K562 (cell line): ENCODE results near the gene GRIK5. TPM values are rescaled to one million over a fixed set of nuclear protein-coding genes. Genes with fewer than 3 reads are reported as not detected.

ENCODE experiments used
- ATAC-seq: fragments of 200-7000 bp; cut with Tn5 transposase; 3 replicates; pipeline ENCODE4 v1.9.1; 2020; ENCODE audit warnings: moderate library complexity
- BruUV-seq: library from RNA; stranded (reverse); fragments of 400-500 nt; replicated peaks from 2 replicates; lab custom pipeline; 2021; lab: Mats Ljungman, UMichigan
- CTCF ChIA-PET: fragments of 300-600 bp; formaldehyde crosslinking; extraction: SDS; loops from one replicate; lab custom pipeline; 2021; ENCODE audit warnings: low intra/inter-chr PET ratio; lab: Yijun Ruan, JAX
- POLR2A ChIA-PET: fragments of 300-600, 350-650 bp; sonication (Branson Sonifier 250); formaldehyde crosslinking; extraction: SDS; loops from one replicate; lab custom pipeline; 2021; ENCODE audit warnings: antibody characterized with exemption, inconsistent platforms; lab: Yijun Ruan, JAX
- DNase-seq, 4 experiments: peaks; one replicate each; pipeline versions ENCODE4 v3.0.0 to v3.0.0-alpha.2; 2011 to 2018; ENCODE audit warnings: low spot score in 3 of 4, mixed read lengths in 3 of 4; ENCODE audit errors: extremely low read depth in 1 of 4
- FAIRE-seq: peaks from 2 replicates; lab custom pipeline; 2011; peaks lifted over from hg19 to GRCh38; lab: Jason Lieb, UNC
- H2AFZ ChIP-seq: 2 replicates; pipeline ENCODE4 v1.6.0; 2011; ENCODE audit warnings: low read depth, low read length, control low read depth, inconsistent platforms
- H3K27ac ChIP-seq: fragments of 200-600 bp; 3 replicates; pipeline ENCODE4 v1.8.0; 2011; ENCODE audit warnings: low read depth, mild to moderate bottlenecking, control low read depth, inconsistent platforms, low read length, moderate library complexity, mixed read lengths; ENCODE audit errors: extremely low read depth
- H3K27me3 ChIP-seq, 2 experiments: fragments of 300-600 bp in 1 of 2; 2 replicates in 1 of 2; 3 replicates in 1 of 2; pipeline versions ENCODE4 v1.6.0 to v1.8.0; 2011; ENCODE audit warnings: inconsistent platforms in 2 of 2, low read length in 2 of 2, mild to moderate bottlenecking in 1 of 2, mixed read lengths in 1 of 2, moderate library complexity in 1 of 2; ENCODE audit not compliant: control insufficient read depth in 2 of 2, insufficient read depth in 2 of 2
- H3K36me3 ChIP-seq: fragments of 300-600 bp; 3 replicates; pipeline ENCODE4 v1.8.0; 2011; ENCODE audit warnings: mild to moderate bottlenecking, low read length, inconsistent platforms; ENCODE audit not compliant: control insufficient read depth, insufficient read depth
- H3K4me1 ChIP-seq, 2 experiments: fragments of 200-600 bp in 1 of 2; replicated peaks in 1 of 2; 2 replicates in 1 of 2; 3 replicates in 1 of 2; pipeline versions ENCODE4 v1.5.1 to v1.8.0; 2011; ENCODE audit warnings: inconsistent platforms in 2 of 2, low read length in 2 of 2, mild to moderate bottlenecking in 1 of 2, mixed read lengths in 1 of 2, moderate library complexity in 1 of 2; ENCODE audit not compliant: control insufficient read depth in 2 of 2, insufficient read depth in 2 of 2
- H3K4me2 ChIP-seq: 2 replicates; pipeline ENCODE4 v1.6.1; 2011; ENCODE audit warnings: low read length, control low read depth, inconsistent platforms, mixed read lengths; ENCODE audit not compliant: insufficient read depth
- H3K4me3 ChIP-seq: fragments of 200-600 bp; sonication (generic), shearing (Covaris generic); 2 replicates; pipeline ENCODE4 v1.5.1; 2016; ENCODE audit warnings: control low read depth, inconsistent platforms
- H3K79me2 ChIP-seq: fragments of 200-600 bp; 3 replicates; pipeline ENCODE4 v1.8.0; 2011; ENCODE audit warnings: low read length, inconsistent platforms; ENCODE audit not compliant: control insufficient read depth, insufficient read depth
- H3K9ac ChIP-seq, 2 experiments: 2 replicates each; pipeline versions ENCODE4 v1.6.0 to v1.6.1; 2011; ENCODE audit warnings: low read depth in 2 of 2, low read length in 2 of 2, control low read depth in 1 of 2, inconsistent platforms in 1 of 2, mild to moderate bottlenecking in 1 of 2, mixed read lengths in 1 of 2; ENCODE audit not compliant: insufficient read depth in 1 of 2
- H3K9me1 ChIP-seq: one replicate; pipeline ENCODE4 v1.6.0; 2011; ENCODE audit warnings: inconsistent platforms, mild to moderate bottlenecking, low read length, moderate library complexity; ENCODE audit not compliant: control insufficient read depth, insufficient read depth
- H3K9me3 ChIP-seq: replicated peaks from 2 replicates; pipeline ENCODE4 v1.5.1; 2011; ENCODE audit warnings: low read depth, low read length, inconsistent platforms; ENCODE audit not compliant: control insufficient read depth, insufficient read depth
- H4K20me1 ChIP-seq: replicated peaks from 2 replicates; pipeline ENCODE4 v1.6.1; 2011; ENCODE audit warnings: low read length, inconsistent platforms, mixed read lengths; ENCODE audit not compliant: control insufficient read depth, insufficient read depth
- GTF2F1 ChIP-seq: IDR thresholded peaks from 2 replicates; pipeline ENCODE4 v1.6.1; 2011; ENCODE audit warnings: low read depth, low read length, improper control_type of control experiment
- MCM2 ChIP-seq: fragments of 450-650 bp; IDR thresholded peaks from 2 replicates; pipeline ENCODE4 v1.6.1; 2017; ENCODE audit warnings: low read depth, mild to moderate bottlenecking
- POLR2A ChIP-seq: fragments of 450-650 bp; conservative IDR thresholded peaks from 2 replicates; pipeline ENCODE4 v1.6.1; 2016
- REST ChIP-seq, 2 experiments: fragments of 450-650 bp; formaldehyde crosslinking in 1 of 2; IDR thresholded peaks; 2 replicates each; pipeline versions ENCODE4 v1.4.0 to v1.6.1; 2014 to 2020; ENCODE audit warnings: mild to moderate bottlenecking in 2 of 2, borderline replicate concordance in 1 of 2, low read depth in 1 of 2
- RREB1 ChIP-seq: fragments of 250-450 bp; sonication (Bioruptor Pico); IDR thresholded peaks from 2 replicates; pipeline ENCODE4 v1.4.0; 2020
- SMARCA5 ChIP-seq: fragments of 450-650 bp; IDR thresholded peaks from 2 replicates; pipeline ENCODE4 v1.6.1; 2016
- TEAD4 ChIP-seq, 2 experiments: sonication (generic) in 1 of 2; formaldehyde crosslinking in 1 of 2; IDR thresholded peaks; 2 replicates each; pipeline versions ENCODE4 v1.6.1 to v1.8.0; 2012 to 2022; ENCODE audit warnings: borderline replicate concordance in 1 of 2, inconsistent platforms in 1 of 2, low read length in 1 of 2, mild to moderate bottlenecking in 1 of 2, missing genetic modification reagents in 1 of 2
- ZBED1 ChIP-seq: IDR thresholded peaks from 2 replicates; pipeline ENCODE4 v1.6.1; 2014
- ZNF830 ChIP-seq: fragments of 250-450 bp; sonication (Bioruptor Pico); IDR thresholded peaks from 2 replicates; pipeline ENCODE4 v1.5.0; 2021; ENCODE audit warnings: mild to moderate bottlenecking
- ZSCAN29 ChIP-seq: fragments of 450-650 bp; IDR thresholded peaks from 2 replicates; pipeline ENCODE4 v1.6.1; 2017
- WGBS: fragments of 100-300 bp; shearing (Covaris generic); methylation state at CpG from one replicate; pipeline ENCODE4 v1.1.6; 2016; ENCODE audit warnings: low coverage, mixed read lengths; ENCODE audit not compliant: insufficient coverage; ENCODE audit errors: missing lambda C conversion rate; 5-methylcytosine and 5-hydroxymethylcytosine counted together
- in situ Hi-C: fragments of 300-500 bp; cut with MboI; formaldehyde crosslinking; loops from 4 replicates; pipeline ENCODE4 v1.15.0; 2018; ENCODE audit warnings: inconsistent platforms, mixed read lengths
- intact Hi-C: fragments of 100-400 bp; cut with micrococcal nuclease; formaldehyde crosslinking; loops from 2 replicates; pipeline ENCODE4 v1.14.2; 2022
- polyA plus RNA-seq, 8 experiments: library from polyadenylated mRNA; depleted of rRNA in 4 of 8; stranded (reverse) in 5 of 8; unstranded in 3 of 8; fragments of >200 nt; fragmentation: Nextera tagmentation in 2 of 8; fragmentation: Illumina TruSeq in 1 of 8; extraction: Ambion mirVana in 2 of 8; extraction: Trizol in 1 of 8; gene quantifications; 2 replicates each; pipeline versions ENCODE4 v1.2.1 to v1.2.3, GENCODE V29; 2011 to 2014; ENCODE audit warnings: inconsistent platforms in 1 of 8, missing spikeins in 1 of 8
- total RNA-seq, 7 experiments: library from RNA; depleted of rRNA in 6 of 7; stranded (reverse); fragments of >200 nt in 6 of 7; fragmentation: Illumina TruSeq in 2 of 7; extraction: Trizol in 2 of 7; gene quantifications; 2 replicates each; pipeline versions ENCODE4 v1.2.1 to v1.2.3, GENCODE V29; 2011 to 2021; ENCODE audit warnings: low replicate concordance in 1 of 7

Gene GRIK5
- total and polyA plus RNA-seq, 9 of the 15 experiments (the other 6 are each of a cell fraction or from before 2014, with no cell fraction given) = 0.04 to 0.55 (median 0.27) TPM; not detected in 2

- ATAC-seq (no peak), DNase-seq (no peak), FAIRE-seq (no peak)
- H3K4me1 ChIP-seq = peaks cover 3 to 30% of the 10 kb centered on the region in 2 experiments; a peak in 4 of 5 replicates
- no peak overlapping the region for H3K27ac ChIP-seq
- CTCF ChIA-PET = no interaction called here
- H3K4me3 ChIP-seq = no peak overlapping the region
- no peaks in the 10 kb centered on the region for H3K36me3 ChIP-seq
- intact Hi-C loops (no loop called here), in situ Hi-C loops (no loop called here)
- H3K27me3 ChIP-seq = peaks cover 12 to 42% of the 10 kb centered on the region in 2 experiments; a peak in 4 of 5 replicates
- no peaks in the 10 kb centered on the region for H3K79me2 ChIP-seq
- peak overlapping the region in 1 of 2 experiments; percentile 48; a peak in 1 of 4 replicates for H3K9ac ChIP-seq
- POLR2A ChIA-PET = no interaction called here
- H3K9me3 ChIP-seq = no peaks in the 10 kb centered on the region
- no peak overlapping the region for H3K4me2 ChIP-seq
- WGBS = 13% methylated on average over 9 of the region's 9 CpGs
- H2AFZ ChIP-seq = no peak overlapping the region
- no peaks in the 10 kb centered on the region for H4K20me1 ChIP-seq
- no peaks in the 10 kb centered on the region for H3K9me1 ChIP-seq
- BruUV-seq = no TSS peak
- no peak for TF ChIP-seq MCM2
- TF ChIP-seq ZBED1 = no peak
- no peak for TF ChIP-seq GTF2F1
- no peak for TF ChIP-seq RREB1 (CRISPR knock-in tag)
- TF ChIP-seq POLR2A = no peak
- no peak for TF ChIP-seq ZNF830 (CRISPR knock-in tag)
- TF ChIP-seq ZSCAN29 = no peak
- TF ChIP-seq TEAD4 (IDR thresholded peaks at IDR 0.05; ENCODE audit: low read length) = no peak
- TF ChIP-seq TEAD4 (CRISPR knock-in tag; IDR thresholded peaks at IDR 0.05; ENCODE audit: borderline replicate concordance) = no peak
- no peak for TF ChIP-seq SMARCA5
- no peak for TF ChIP-seq REST (IDR thresholded peaks at IDR 0.05; ENCODE audit: borderline replicate concordance)
- TF ChIP-seq REST (CRISPR knock-in tag; IDR thresholded peaks at IDR 0.05; ENCODE audit: low read depth) = no peak
Measured at GRCh38 chr19:42065511-42065910, 4.5 kb downstream of the GRIK5 start.
